ENCODE measurements around the gene CARD10.

CARD10 gene

DNA sequence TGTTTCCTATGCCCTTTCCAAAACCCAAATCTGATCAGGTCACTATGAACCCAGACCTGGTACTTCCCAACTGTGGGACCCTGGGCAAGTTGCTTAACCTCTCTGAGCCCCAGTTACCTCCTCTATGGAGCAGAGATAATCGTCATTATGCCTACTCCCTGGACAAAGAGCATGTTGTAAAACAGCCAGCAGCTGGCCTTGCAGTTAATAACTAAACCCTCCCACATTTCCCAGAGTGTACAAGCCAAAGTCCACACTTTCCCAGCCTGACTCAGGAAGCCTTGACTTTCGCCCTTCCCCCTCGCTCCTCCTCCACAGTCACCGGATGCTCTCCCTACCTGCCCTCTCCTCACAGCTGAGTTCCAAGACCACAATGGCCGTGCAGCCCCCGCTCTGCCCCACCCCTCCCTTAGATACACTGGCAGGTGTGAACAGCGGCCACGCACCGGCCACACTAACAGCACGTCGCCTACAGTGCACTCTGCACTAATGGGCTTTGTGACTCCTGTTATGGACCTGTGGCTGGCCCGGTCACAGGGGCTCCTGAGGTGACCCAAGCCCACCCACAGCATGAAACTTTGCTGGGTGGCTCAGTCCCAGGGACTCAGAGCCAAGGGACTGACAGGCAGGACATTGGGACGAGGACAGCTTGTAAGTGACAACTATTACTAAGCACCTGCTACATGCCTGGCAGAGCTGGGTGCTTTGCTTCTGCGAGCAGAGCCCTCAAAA, 17.4 kb downstream of the CARD10 start:
- no peak for DNase-seq

- no peak for DNase-seq
Observed at GRCh38 chr22:37500745-37501609, 18.2 kb downstream of the CARD10 start.

GRCh38 chr22:37499789-37500540, 19.2 kb downstream of the CARD10 start:
- DNase-seq: no peak

- DNase-seq: no peak
Observed at GRCh38 chr22:37499027-37499707, 20.0 kb downstream of the CARD10 start.

GRCh38 chr22:37498289-37498909, 20.8 kb downstream of the CARD10 start:
- peak; percentile 80 for DNase-seq

DNA sequence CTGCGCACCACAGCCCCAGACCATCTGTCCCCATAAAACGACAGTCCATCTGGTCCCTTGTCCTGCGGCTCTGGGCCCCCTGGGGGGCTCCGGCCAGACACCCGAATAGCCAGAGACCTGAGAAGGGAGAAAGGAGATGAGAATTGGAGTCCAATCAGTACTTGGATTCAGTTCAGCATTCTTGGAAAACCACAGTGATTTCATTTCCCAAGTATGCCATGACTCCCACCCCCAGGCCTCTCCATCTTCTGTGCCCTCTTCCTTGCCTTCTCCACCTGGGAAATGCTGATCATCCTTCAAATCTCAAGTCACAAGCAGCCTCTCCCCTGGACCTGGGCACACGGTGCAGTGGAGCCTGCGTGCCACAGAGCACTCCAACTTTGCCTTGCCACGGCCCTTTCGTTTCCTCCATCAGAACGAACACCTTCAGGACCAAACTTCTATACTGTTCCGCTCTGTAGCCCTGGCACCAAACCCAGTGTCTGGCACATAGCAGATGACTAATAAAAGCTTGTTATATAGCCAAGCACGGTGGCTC, 22.1 kb downstream of the CARD10 start:
- DNase-seq: no peak

DNA sequence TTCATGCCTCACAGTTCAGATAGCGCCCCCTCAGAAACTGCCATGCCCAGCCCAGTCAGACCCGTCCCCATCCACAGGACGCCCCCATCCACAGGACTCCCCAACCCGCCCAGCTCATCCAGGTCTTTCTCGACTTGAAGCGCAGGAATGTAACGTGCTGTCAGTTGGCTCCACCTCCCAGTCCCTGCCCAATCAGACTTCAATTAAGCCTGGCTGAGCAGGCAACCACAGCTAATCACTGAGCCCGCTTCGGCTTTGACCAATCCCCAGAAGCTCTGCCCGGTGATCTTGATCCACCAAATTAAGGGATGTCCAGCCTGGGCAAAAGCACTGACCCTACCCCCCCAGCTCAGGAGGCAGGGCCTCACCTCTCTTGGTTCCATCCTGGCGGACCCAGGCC, 22.6 kb downstream of the CARD10 start:
- DNase-seq: no peak

DNA sequence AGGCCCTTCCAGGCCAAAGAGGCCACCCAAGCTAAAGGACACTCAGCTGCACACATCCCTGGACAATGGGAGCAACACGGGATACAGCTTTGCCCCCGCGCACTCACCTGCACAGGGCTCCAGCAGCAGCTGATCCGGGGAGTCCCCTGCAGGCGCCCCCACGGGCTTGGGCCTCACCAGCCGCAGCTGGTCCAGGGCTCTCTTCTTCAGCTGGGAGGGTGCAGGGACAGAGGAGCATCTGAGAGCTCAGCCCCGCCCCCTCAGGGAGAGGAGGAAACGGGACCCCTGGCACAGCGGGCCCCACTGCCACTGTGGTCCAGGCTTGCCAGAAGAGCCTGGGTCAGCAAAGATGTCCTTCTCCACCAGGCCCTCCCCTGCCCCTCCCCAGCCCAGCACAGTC, 25.2 kb downstream of the CARD10 start:
- DNase-seq: no peak

DNA sequence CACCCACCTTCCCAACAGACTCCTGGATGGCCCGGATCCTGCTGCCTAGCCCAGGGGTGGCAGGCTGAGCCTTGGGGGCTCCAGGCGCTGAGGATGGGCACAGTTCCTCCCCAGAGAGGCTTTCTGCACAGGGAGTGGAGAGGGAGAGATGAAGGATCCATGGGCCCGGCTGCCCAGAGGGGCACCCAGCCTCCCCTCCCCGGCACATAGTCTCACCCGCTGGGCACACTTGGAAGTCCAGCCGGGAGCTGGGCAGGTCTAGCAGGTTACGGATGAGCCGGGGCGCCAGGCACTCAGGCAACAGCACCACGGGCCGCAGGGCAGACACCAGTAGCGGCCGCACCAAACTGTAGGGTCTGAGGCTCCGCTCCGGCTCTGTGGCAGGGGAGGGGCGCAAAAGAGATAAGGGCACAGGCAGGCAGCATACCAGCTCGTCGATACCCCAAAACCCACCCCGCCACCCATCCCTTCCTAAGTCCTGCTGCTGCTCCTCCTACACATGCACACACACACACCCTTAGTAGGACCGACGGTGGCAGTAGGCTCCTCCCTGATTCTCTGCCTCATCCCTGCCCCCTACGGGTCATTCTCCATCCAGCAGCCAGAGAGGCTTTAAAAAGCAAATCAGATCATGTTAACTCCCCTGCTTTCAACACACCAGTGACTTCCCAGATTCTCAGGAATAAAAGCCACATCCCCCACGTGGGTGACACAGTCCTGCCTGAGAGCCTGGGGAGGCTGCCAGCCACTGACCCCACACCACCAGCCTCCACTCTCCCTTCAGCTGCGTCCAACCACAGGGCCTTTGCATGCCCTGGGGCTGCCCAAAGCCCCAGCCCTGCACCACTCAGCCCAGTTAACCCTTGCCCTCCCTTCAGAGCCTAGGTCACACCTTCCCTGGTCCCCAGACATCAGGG, 26.5 kb downstream of the CARD10 start:
- peak; percentile 72 for DNase-seq

DNA sequence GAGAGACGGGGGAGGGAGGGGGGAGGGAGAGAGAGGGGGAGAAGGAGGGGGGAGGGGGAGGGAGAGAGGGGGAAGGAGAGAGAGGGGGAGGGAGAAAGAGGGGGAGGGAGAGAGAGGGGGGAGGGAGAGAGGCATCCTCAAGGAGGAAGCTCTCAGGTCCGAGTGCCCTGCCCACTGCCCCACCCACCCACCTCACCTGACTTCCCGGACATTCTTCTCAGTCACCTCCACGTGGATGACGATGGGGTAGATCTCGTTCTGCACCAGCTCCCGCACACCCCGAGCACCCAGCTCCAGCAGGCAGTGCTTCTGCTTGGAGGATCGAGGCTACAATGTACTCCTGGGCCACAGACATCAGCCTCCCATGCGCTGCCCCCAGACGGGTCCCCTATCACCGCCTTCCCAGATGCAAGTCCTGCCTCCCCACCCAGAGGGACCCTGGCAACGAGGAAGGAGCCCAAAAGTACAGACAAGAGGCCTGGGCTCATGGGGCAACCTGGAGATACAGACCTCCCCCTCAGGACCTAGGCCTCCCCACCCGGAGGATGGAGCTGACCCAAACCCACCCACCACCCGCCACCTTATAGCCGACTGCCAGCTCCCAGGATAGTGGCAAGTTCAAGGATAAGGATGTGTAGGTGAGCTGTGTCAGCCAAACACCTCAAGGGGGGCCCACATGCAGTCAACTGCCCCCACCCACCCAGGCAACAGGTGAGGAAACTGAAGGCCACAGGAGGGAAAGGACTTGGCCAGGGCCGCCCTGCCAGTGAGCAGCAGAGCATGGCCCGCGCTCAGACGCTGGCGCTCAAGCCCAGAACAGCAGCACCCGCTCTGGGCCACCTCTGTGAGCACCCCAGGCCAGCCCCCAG, 27.4 kb downstream of the CARD10 start:
- no peak for DNase-seq

GRCh38 chr22:37491106-37491505, 28.1 kb downstream of the CARD10 start:
- no peak for DNase-seq

DNA sequence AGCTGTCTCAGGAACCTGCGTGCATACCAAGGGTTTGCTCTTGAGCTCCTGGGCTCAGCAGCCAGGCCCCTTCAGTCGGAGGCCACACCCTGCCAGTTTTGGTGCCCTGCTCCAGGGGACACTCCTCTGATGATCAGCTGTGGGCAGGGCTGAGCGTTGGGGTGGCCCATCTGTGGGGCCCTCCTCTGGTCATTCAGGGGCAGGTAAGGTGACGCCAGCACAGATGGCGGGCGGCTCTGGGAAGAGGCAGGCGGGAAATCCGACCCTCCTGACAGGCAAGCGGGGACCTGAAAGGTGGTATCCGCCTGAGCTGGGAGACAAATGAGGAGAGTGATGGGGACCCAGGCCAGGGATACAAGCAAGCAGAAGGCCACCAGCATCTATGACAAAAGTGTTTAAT, 29.2 kb downstream of the CARD10 start:
- DNase-seq: no peak

- DNase-seq: no peak
Observed at GRCh38 chr22:37488337-37489135, 30.7 kb downstream of the CARD10 start.

GRCh38 chr22:37487571-37487970, 31.6 kb downstream of the CARD10 start:
- DNase-seq: no peak

DNA sequence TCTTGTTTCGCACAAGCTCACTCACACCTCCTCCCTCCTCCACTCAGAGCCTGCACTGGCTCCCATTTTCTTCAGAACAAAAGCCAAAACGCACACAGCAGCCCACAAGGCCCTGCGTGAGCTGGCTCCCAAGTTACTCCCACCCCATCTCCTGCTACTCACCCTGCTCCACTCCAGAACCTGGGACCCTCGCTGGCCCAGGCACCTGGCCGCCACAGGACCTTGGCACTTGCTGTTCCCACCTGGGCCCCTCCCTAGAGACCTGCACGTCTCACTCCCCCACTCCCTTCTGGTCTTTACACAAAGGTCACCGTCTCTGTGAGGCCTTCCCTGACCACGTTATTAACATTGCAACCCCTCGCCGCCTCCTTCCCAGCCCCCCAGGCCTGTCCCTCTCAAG, 32.1 kb downstream of the CARD10 start:
- no peak for DNase-seq

GRCh38 chr22:37486224-37486845, 32.9 kb downstream of the CARD10 start, which contains the start of gene MFNG:
MFNG (minus strand) TSS chr22:37486384; CDS start chr22:37486177, 207 bp downstream.
- DNase-seq: peak; percentile 86

DNA sequence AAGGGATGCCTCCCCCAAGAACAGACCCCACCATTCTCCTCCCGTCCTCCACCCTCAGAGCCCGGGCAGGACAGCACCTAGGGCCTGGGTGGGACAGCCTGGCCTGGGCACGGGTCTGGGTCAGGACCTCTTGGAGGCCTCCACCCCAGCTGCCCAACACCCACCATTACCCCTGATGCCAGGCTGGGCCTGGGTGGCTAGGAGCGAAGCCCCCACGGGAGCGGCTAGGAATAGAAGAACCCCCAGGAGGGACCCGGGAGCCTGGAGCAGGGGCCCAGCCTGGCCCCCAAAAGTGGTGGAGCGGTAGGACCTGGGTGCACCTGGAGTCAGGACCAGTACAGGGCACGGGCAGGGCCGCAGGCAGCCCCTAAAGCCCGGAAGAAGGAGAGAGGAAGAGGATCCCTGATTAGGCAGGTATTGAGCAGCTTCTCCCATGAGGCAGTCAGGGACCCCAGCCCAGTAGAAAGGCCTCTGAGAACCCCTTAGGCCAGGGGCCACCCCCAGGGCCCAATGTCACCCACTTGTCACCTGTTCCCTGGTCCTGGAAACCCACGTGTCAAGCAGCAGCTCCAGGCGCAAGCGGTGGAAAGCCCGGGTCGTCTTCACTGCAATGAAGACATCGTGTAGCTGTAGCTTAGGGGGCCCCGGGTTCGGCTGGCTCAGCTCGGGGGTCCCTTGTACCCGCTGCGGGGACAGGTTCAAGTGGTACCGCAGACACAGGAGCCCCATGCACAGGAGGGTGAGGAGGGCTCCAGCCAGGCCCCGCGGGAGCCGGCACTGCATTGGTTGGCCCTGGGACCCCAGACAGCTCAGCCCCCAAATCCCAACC, 33.6 kb downstream of the CARD10 start:
- DNase-seq: peak; percentile 44

Measured in stimulated activated CD4-positive, alpha-beta T cell treated with anti-CD3 and anti-CD28 coated beads, Interleukin-15, amount 100 ng/mL, for 24 hours (primary cell).